Measurements from ENCODE around the gene IMMP2L. TPM values are rescaled to one million over a fixed set of nuclear protein-coding genes. Genes with fewer than 3 reads are reported as not detected.

IMMP2L gene
- polyA plus RNA-seq, 4 donors: 42.7 to 49.8 (median 45.0) TPM

DNA sequence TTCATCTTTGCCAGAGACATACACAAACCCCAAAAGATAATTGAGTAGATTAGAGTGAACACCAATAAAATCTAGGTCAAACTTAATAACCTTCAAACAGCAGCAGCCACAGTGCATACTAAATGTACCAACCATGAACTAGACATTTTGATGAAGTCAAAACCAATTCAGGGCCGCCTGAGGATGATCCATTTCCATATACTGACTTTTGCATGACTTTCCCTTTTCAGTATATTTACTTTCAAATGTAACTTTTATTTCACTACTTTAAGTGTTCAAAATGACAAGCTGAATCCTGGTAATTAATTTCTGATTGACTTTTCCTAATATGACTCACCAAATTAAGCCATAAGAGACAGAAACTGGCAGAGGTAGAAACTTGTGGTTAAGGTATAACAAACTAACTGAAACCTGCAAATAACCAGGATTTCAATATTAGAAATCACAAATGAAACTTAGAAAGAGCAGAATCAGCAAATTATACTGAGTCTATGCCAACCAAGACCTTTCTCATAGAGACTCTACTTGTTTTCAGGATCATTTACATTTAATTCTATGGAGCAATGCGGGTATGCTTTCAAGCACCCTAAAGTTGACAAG lies 643.2 kb downstream of the IMMP2L start:
- DNase-seq (ENCODE audit: low read depth in 4 of 4, low spot score in 3 of 4): no peak

DNA sequence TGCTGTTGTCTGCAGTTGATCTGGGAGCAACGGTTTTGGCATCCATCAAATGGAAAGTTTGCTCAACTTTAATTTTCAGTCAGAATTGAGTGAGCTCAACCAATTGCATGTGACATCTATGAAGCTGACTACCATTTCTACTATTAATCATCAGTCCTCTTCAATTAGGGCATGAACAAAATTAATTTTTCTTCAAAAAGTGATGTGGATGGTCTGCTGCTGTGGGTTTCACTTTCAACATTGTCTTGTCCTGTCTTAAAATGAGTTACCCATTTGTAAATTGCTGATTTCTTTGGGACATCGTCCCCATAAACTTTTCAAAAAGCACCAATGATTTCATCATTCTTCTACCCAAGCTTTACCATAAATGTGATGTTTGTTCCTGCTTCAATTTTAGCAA lies 648.0 kb downstream of the IMMP2L start:
- DNase-seq (ENCODE audit: low read depth in 4 of 4, low spot score in 3 of 4): no peak

DNA sequence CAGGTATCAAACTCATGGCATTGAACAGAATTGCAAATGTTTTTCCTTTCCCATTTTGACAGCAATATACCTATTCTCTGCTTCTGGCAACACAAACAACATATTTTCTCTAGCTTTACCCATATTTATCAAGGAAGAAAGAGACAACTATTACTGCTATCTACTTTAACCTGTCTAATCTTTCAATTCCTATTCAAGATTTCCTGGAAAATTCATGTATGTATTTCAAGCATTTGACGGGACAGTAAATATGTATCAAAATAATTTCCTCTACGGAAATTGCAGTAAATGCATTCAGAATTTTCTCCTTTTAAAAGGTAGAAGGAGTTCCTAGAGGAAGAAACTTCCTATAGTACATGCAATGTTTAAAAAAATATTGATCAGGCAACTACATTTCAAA lies 650.7 kb downstream of the IMMP2L start:
- no peak for DNase-seq (ENCODE audit: low read depth in 4 of 4, low spot score in 3 of 4)

DNA sequence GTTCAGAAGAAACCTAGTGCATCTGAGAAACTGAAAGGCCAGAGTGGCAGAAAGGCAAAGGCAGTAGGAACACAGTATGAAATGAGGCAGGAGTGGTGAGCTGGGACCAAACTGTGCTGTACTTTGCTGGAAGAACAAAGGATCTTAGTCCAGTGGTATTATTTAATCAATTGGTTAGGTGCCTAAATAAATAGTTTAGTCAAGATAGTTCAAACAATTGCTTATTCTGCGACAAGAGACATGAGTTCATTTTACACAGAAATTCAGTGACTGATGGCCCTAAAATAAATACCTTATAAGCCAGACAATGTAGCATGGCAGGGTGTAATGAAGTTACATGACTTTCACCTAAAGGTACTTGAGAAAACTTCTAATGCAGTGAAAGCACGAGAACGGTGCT lies 653.2 kb downstream of the IMMP2L start:
- DNase-seq (ENCODE audit: low read depth in 4 of 4, low spot score in 3 of 4): no peak

DNA sequence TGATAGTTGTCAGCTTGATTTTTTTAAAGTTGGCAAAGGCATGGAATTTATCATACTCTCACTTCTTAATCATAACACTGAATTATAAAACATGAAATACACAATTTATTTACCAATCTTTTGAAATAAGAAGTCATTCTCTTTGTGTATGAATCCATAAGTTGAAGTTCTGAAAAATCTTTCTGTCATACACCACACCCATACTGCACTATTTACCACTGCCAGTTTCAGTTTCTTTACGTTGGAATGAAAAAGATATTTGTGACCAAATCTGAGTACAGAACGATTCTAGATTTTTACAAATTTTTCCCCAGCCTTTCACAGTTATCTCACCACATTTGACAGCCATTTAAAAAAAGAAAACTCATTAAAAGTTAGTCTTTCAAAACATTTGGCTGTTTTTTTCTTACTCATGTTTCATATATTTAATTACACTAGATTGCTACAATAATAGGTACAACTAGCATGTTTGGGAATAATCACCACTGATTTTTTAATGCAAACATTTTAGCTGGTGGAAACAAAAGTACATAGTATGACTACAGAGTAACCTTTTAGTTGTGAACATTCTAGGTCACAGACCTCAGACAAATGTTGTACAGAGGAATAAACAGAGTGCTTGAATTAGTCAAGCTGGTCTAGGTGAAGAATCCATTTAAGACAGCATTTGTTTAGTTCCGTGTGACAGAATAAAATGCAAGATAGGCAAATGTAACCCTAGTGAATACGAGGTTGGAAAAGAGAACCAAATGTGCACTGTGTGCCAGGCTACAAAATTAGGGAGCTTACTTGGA lies 656.3 kb downstream of the IMMP2L start:
- DNase-seq (ENCODE audit: low read depth in 4 of 4, low spot score in 3 of 4): no peak

DNA sequence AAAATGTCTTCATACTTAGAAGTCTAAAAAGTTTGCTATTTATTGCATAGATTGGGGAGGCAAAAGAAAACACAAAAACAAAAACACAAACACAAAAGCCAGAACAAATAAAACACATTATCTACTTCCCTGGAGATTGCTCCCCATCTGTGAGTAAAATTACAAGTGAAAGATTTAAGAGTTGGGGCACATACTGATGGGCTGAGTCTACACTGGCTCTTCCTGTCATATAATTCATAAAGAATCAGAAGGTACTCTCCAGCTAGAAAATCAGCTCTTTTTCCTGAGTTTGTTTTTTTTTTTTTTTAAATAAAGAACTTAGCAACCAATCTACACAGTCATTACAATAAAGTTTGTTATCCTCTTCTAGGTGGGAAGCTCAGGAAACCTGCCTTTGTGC lies 663.8 kb downstream of the IMMP2L start:
- DNase-seq (ENCODE audit: low read depth in 4 of 4, low spot score in 3 of 4): no peak

DNA sequence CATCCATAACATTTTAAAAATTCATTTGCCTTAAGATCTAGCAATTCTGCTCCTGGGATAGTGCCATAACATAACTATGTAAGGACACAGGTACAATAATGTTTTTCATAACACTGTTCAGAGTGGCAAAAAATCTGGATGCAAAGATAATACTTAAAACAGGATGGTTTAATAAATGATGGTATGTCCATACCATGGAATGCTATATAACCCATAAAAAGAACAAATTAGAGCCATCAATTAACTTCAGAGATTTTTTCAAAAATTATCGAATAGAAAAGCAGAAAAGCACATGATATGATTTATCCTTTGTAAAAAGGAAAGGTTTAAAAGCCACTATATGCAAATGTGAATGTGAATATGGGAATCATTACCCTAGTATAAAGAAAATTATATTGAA lies 664.8 kb downstream of the IMMP2L start:
- no peak for DNase-seq (ENCODE audit: low read depth in 4 of 4, low spot score in 3 of 4)

DNA sequence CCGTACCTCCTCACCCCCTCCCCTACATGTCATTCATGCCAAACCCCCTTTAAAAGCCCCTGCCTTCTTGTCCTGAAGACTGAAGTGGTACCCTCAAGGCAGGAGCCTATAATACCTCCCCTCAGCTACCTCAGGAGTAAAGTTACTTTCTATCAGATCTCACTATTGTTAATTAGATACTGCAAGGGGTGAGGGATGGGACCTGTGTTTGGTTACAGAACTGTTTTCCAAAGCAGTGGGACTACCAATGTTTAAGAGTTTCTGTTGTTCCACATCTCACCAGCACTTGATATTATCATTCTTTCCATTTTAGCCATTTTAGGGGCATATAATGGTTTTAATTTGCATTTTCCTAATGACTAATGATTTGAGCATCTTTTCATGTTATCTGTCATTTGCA lies 668.2 kb downstream of the IMMP2L start:
- DNase-seq (ENCODE audit: low read depth in 4 of 4, low spot score in 3 of 4): no peak

DNA sequence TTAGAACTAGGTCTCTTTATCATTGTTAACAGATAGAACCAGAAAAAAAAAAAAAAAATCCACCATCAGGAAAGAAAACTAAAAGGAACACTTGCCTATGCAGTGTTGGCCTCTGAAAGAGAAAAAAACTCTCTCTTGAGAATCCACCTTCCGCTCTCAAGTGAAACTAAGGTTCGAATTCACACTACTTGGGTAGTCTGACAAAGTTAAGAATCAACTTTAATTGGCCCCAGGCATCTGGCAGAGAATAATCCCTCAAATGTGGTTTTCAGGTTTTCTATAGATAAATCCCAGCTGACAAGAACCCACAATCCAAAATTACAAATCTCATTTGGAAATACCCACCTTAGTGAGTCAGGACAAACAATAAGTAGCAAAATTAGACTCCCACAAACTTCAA lies 671.1 kb downstream of the IMMP2L start:
- DNase-seq (ENCODE audit: low read depth in 4 of 4, low spot score in 3 of 4): no peak

DNA sequence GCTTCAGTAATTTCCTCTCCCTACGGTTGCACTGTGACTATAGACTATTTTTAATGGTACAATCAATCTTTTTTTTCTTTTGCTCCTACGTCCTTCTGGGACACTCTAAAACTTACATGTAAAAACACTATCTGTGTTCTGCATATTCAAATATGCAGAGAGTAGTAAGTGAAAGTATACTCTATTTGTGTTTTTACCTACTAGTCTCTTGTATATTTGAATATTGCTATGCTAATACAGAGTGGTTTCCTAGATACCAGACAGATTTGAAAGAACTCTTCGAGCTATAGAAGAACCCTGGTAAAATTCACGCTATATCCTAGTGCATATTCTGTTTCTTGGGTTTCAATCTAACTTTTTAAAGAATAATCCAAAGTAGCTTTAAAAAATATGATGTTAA lies 672.2 kb downstream of the IMMP2L start:
- no peak for DNase-seq (ENCODE audit: low read depth in 4 of 4, low spot score in 3 of 4)

DNA sequence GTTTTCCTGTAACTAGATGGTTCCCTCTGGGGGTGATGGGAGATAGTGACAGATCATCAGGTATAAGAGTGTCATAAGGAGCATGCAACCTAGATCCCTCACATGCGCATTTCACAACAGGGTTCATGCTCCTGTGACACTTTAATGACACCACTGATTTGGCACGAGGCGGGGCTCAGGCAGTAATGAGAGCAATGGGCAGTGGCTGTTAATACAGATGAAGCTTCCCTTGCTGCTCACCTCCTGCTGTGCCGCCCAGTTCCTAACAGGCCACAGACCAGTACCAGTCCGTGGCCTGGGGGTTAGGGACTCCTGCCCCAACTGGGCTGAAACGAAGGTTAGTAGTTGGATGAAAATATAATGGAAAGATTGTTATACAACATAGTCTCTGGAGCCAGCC lies 673.0 kb downstream of the IMMP2L start:
- no peak for DNase-seq (ENCODE audit: low read depth in 4 of 4, low spot score in 3 of 4)

DNA sequence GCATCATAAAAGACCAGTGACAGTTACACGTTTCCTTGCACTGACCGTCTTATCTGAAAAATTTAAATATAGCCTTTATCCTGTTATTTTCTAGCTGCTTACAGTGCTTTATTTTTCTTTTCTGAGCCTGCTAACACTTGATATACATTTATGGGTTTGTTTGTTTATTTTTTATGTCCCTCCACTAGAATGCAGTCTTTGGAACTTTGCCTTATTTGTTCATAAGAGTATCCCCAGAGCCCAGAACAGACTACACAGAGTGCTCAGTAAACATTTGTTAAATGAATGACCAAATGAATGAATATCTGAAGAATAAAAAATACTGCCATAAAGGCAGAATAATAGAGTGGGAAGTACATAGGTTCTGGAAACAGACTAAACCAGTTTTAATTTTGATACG lies 673.7 kb downstream of the IMMP2L start:
- DNase-seq (ENCODE audit: low read depth in 4 of 4, low spot score in 3 of 4): no peak

DNA sequence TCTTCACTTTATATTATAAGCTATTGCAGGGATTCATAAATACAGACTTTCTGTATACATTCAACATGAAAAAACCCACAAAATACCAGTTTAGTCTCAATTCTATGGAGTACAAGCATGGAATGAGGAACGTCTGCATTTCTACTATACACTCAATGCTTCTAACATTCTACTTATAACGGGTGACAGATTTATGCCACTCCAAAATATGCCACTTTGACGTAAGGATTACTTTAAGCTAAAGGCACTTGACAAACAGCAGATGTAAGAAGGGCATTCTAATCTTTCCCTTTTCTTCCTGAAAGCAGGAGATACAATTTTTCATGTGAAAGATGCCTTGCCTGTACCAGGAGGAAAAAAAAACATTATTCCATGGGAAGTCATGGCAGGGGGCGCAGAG lies 676.8 kb downstream of the IMMP2L start:
- DNase-seq (ENCODE audit: low read depth in 4 of 4, low spot score in 3 of 4): no peak

DNA sequence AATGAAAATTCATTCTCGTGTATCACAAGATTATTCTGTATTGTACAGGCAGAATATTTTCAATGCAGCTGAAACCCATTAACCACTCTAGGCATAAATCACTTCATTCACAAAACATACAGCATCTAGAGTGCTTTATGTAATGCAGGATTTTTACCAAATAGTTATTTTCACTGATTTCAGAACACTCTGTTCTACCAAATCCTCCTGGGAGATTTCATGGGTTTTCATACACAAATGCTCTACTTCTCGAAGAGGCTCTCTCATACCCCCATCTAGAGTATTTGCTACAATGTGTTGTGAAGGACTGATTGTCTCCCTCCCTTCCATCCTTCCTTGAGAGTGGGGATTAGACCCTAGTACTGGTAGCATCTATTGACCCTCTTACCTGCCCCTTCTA lies 680.6 kb downstream of the IMMP2L start:
- no peak for DNase-seq (ENCODE audit: low read depth in 4 of 4, low spot score in 3 of 4)

DNA sequence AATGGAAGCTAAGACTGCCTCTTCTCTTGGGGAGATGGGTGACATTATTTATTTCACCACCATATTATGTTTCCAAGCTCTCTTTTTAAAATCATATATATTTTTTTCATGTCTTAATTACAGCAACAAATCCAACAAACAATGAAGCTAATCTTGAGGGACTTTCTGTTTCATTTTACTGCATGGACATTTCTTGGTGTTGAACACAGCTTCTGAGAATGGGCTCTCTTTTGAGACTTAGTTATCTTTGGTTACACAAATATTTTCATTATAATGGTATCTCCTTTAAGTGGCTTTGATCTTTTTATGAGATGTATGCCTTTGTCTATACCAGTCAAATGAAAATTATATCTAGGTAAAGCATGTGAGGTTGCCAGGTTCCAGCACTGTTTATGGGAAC lies 681.3 kb downstream of the IMMP2L start:
- DNase-seq (ENCODE audit: low read depth in 4 of 4, low spot score in 3 of 4): no peak

DNA sequence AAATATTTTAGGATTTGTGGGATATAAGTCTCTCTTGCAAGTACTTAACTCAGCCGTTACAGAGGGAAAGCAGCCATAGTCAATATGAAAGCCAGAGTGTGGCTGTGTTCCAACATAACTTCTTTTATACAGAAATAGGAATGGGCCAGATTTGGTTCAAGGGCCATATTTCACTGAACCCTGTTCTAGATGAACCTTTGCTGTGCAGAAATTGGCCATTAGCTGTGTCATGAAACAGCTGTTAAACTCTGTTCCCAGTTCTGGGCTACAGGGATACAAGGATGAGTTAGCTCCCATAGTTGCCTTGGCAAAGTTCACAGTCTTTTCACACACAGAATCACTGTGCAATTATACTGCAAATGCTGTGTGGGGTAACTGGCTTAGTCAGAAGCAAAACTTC lies 685.3 kb downstream of the IMMP2L start:
- peak in 3 of 4 donors; percentile 31 to 40 (median 39) for DNase-seq (ENCODE audit: low read depth in 4 of 4, low spot score in 3 of 4)

DNA sequence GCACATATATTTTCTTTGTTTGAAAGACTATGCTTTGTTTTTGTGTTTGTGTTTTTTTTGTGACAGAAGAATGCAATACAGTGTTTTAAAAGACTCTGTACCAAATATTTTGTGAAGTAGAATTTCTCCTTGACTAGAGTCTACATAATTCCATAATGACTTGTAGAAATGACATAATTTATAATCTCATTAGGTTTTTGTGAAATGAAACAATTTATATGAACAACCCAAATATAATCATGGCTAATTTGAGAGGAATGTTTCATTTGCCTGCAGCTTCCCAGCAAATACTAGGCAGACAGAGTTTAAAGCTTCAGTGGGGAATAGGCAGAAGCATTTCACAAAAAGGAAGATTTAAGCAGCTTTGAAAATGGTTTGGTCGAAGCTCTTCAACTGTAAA lies 686.9 kb downstream of the IMMP2L start:
- DNase-seq (ENCODE audit: low read depth in 4 of 4, low spot score in 3 of 4): no peak

DNA sequence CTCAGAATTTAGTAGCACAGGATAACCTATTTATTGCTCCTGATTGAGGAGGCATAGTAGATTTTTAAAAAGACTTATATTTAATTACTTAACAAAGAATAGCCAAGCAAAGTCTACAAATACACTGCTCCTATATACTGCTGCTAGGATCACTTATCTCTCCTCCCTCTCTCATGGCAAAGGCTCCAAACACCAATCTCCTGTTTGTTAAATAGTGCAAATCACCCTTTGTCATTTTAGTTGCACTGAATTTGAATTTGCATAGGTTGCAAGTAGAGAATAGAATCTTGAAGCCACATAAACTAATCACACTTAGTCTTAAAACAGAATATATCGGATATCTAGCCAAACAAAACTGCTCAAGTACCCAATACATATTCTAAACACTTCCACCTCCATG lies 690.4 kb downstream of the IMMP2L start:
- DNase-seq (ENCODE audit: low read depth in 4 of 4, low spot score in 3 of 4): no peak

DNA sequence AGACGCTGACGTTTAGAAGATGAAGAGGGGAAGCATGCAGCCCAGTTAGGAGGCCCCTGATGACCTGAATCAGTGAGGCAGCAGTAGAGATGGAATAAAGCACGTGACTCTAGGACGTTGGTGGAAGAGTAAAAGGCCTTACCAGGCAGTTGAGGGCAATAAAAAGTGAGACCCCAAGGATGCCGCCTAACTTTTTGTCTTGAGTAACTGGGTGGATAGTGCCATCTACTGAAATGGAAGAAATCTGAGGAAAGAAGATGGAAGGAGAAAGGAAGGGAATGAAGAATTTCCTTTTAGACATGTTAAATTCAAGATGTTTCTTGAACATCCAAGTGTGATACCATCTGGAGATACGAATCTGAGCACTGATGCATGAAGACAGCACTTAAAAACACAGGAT lies 691.4 kb downstream of the IMMP2L start:
- DNase-seq (ENCODE audit: low read depth in 4 of 4, low spot score in 3 of 4): no peak

DNA sequence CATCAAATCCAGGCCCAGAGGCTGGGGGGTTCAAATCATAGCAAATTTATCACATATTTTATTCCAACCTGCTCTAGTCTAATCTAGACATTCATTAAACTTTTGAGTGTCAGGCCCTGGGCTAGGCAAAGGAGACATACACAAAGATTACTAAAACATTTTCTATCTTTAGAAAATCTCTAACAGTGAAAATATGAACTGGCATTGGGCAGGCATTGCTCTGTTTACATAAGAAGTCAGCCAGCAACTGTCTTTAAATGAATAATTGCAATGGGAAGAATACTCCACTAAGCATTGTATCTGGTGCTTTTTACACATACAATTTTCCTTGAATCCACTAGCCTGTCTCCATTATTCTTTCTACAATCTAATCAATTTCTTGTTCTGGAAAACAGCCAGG lies 693.8 kb downstream of the IMMP2L start:
- no peak for DNase-seq (ENCODE audit: low read depth in 4 of 4, low spot score in 3 of 4)

DNA sequence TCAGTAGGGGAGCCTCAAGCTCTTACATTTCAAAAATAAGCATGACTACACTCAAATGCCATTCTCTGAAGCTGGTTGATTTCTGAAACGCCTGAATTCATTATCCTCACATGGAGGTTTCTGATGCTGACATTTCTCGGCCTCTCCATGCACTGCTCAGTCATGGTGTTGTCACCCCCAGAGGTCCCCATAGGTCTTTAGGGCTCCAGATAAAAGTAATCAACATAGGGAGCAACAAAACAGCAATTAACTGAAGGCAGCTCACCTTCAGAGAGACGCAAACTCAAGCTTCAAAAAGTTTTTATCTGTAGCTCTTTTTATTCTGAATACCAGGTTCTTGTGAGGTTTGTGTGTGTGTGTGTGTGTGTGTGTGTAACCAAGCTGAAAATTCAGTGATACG lies 694.5 kb downstream of the IMMP2L start:
- DNase-seq (ENCODE audit: low read depth in 4 of 4, low spot score in 3 of 4): no peak

DNA sequence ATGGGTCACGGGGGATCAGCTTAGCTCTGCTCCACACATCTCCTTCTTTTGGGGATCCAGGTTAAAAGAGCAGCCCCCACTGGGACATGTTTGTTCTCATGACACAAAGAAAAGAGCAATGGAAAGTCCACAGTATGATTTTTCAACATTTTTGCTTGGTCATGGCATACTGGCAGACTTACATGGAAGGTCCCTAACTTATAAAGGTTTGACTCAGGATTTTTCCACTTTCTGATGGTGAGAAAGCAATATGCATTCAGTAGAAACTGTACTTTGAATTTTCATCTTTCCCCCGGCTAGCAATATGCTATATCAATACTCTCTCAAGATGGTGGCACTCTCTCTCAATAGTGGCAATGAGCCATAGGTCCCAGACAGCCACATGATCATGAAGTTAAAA lies 699.0 kb downstream of the IMMP2L start:
- DNase-seq (ENCODE audit: low read depth in 4 of 4, low spot score in 3 of 4): no peak

DNA sequence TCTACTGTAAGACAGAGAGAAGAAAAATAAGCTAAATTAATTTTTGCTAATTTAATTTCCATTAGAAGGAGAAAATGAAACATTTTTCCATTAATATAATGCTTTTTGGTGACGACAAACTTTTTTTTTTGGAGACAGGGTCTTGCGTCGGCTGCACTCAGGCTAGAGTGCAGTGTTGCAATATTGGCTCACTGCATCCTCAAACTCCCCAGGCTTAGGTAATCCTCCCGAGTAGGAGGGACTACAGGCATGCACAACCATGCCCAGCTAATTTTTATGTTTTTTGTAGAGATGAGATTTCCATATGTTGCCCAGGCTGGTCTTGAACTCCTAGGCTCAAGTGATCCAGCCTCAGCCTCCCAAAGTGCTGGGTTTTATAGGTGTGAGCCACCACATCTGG lies 701.1 kb downstream of the IMMP2L start:
- DNase-seq (ENCODE audit: low read depth in 4 of 4, low spot score in 3 of 4): no peak

All from right renal pelvis (tissue), 4 donors.